Gastroesophageal sphincter (tissue), 4 donors: ENCODE measurements around the gene PKHD1. TPM values are rescaled to one million over a fixed set of nuclear protein-coding genes. Genes with fewer than 3 reads are reported as not detected.

Source experiments
- ATAC-seq: fragments of 150-250 bp; one replicate; pipeline ENCODE4 v1.9.1; 2016; ENCODE audit warnings: mild to moderate bottlenecking, moderate library complexity
- H3K27ac ChIP-seq, 4 donors: fragments of 200-600 bp; sonication (generic) in 3 of 4; 1 replicate in 3 of 4; 2 replicates in 1 of 4; pipeline ENCODE4 v1.5.1; 2016 to 2019
- H3K27me3 ChIP-seq: fragments of 200-600 bp; sonication (generic); one replicate; pipeline ENCODE4 v1.5.1; 2019
- H3K36me3 ChIP-seq, 2 donors: fragments of 200-600 bp; sonication (generic); one replicate each; pipeline ENCODE4 v1.5.1; 2019; ENCODE audit warnings: control low read depth in 1 of 2
- H3K4me1 ChIP-seq, 3 donors: fragments of 200-600 bp; sonication (generic); 1 replicate in 2 of 3; 2 replicates in 1 of 3; pipeline ENCODE4 v1.5.1; 2016 to 2019; ENCODE audit warnings: control low read depth in 2 of 3
- H3K4me3 ChIP-seq, 2 donors: fragments of 200-600 bp; sonication (generic); one replicate each; pipeline ENCODE4 v1.5.1; 2019; ENCODE audit warnings: mild to moderate bottlenecking in 1 of 2, moderate library complexity in 1 of 2
- H3K9me3 ChIP-seq, 3 donors: fragments of 200-600 bp; sonication (generic); one replicate each; pipeline ENCODE4 v1.5.1; 2017 to 2019; ENCODE audit warnings: control low read depth in 2 of 3
- EP300 ChIP-seq: sonication (generic); formaldehyde crosslinking; IDR thresholded peaks from one replicate; pipeline ENCODE4 v1.6.1; 2017; ENCODE audit warnings: antibody characterized with exemption, mild to moderate bottlenecking
- POLR2A ChIP-seq, 2 donors: fragments of 450-650 bp; IDR thresholded peaks; one replicate each; pipeline ENCODE4 v1.6.1; 2017; ENCODE audit warnings: antibody characterized with exemption in 2 of 2, mild to moderate bottlenecking in 2 of 2, moderate library complexity in 1 of 2
- POLR2AphosphoS5 ChIP-seq: sonication (generic); formaldehyde crosslinking; IDR thresholded peaks from one replicate; pipeline ENCODE4 v1.6.1; 2017; ENCODE audit warnings: antibody characterized with exemption
- WGBS, 2 donors: methylation state at CpG; one replicate each; pipeline ENCODE4 v1.1.5; 2018; ENCODE audit warnings: low coverage in 1 of 2; 5-methylcytosine and 5-hydroxymethylcytosine counted together
- total RNA-seq, 4 donors: library from RNA; depleted of rRNA; stranded (reverse); fragments of >200 nt; gene quantifications; one replicate each; pipeline ENCODE4 v1.1.0, GENCODE V29; 2016
- TF ChIP-seq, protein P1 (sequence below), 4 experiments: fragments of 200-600 bp in 2 of 4; fragments of 450-650 bp in 2 of 4; sonication (generic) in 1 of 4; IDR thresholded peaks; one replicate each; pipeline ENCODE4 v1.5.1; 2017 to 2019; ENCODE audit warnings: antibody characterized with exemption in 4 of 4, mild to moderate bottlenecking in 2 of 4, moderate library complexity in 2 of 4

PKHD1 gene
- total RNA-seq, 4 donors from 2014 or later = under 0.01 TPM; not detected in 3

DNA sequence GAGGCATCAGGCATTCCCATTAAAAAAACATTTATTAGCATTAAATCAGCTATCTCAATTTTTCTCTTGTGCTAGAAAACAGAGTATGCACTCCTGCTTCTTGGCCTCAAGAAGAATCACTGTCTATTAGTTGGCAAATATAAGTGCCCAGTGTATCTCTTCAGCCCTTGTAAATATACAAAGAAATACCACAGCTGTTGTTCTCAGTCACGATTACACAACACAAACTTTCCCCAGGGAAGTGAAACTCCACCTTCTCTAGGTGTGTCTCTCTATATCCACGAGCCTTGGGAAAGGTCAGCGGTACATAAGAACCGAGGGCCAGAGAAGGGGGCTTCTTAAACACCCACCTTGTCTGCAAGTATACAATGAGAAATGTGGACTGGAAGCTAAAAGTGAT is 194.7 kb downstream of the PKHD1 start:
- TF ChIP-seq EP300 = no peak
- no peak for TF ChIP-seq POLR2AphosphoS5
- TF ChIP-seq, protein P1, sequence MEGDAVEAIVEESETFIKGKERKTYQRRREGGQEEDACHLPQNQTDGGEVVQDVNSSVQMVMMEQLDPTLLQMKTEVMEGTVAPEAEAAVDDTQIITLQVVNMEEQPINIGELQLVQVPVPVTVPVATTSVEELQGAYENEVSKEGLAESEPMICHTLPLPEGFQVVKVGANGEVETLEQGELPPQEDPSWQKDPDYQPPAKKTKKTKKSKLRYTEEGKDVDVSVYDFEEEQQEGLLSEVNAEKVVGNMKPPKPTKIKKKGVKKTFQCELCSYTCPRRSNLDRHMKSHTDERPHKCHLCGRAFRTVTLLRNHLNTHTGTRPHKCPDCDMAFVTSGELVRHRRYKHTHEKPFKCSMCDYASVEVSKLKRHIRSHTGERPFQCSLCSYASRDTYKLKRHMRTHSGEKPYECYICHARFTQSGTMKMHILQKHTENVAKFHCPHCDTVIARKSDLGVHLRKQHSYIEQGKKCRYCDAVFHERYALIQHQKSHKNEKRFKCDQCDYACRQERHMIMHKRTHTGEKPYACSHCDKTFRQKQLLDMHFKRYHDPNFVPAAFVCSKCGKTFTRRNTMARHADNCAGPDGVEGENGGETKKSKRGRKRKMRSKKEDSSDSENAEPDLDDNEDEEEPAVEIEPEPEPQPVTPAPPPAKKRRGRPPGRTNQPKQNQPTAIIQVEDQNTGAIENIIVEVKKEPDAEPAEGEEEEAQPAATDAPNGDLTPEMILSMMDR (IDR thresholded peaks at IDR 0.05) = no peak
- no peak for TF ChIP-seq POLR2A (IDR thresholded peaks at IDR 0.05)
- Histone ChIP-seq H3K27ac (no peak overlapping the region), H3K4me1 (no peaks in the 10 kb centered on the region), H3K4me3 (no peak overlapping the region), H3K9me3 (no peaks in the 10 kb centered on the region), H3K27me3 (no peaks in the 10 kb centered on the region), H3K36me3 (no peaks in the 10 kb centered on the region)
- ATAC-seq = no peak
- WGBS, 2 donors = 57 to 67% methylated on average over 2 to 4 of the region's 4 CpGs

DNA sequence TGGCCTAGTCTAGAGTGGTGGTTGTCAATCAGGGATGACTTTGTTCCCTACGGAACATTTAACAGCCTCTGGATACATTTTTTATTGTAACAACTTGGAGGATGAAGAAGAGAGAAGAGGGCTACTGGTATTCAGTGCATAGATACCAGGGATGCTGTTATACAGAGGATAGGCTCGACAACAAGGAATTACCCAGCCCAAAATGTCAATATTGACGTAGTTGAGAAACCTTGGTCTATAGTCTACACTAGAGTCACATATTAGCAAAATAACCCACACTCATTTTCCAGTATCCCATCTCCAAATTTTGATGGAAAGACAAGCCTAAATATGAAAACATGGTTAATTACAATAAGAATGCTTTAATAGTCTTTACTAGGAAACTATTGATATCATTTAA is 195.1 kb downstream of the PKHD1 start:
- Histone ChIP-seq H3K4me3 (no peak overlapping the region), H3K27ac (no peak overlapping the region), H3K36me3 (no peaks in the 10 kb centered on the region), H3K4me1 (no peaks in the 10 kb centered on the region), H3K9me3 (no peaks in the 10 kb centered on the region), H3K27me3 (no peaks in the 10 kb centered on the region)
- TF ChIP-seq, protein P1 (IDR thresholded peaks at IDR 0.05) = no peak
- no peak for TF ChIP-seq POLR2AphosphoS5
- no peak for TF ChIP-seq EP300
- TF ChIP-seq POLR2A (IDR thresholded peaks at IDR 0.05) = no peak
- ATAC-seq = no peak
- WGBS, 2 donors = 83 to 95% methylated on average over 3 of the region's 3 CpGs

DNA sequence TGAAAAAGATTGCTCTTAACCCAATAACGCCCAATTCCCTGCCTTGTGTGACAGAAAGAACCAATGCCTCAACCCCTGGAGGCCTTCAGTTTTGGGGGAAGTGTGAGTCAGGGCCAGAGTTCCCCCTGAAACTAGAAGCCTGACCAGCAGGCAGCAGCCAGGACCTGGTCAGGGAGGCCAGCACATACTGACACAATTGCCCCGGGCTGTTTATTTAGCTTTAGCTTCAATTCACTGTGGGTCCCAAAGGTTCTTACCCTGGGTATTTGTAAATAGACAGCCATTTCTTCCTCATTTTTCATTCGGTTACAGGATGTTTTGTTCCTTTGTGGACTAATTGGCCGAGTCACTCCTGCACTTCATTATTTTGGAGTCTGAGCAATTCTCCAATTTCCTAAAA is 195.6 kb downstream of the PKHD1 start:
- H3K27me3 ChIP-seq = no peaks in the 10 kb centered on the region
- no peak for ATAC-seq
- no peaks in the 10 kb centered on the region for H3K4me1 ChIP-seq
- TF ChIP-seq EP300 (no peak), POLR2A (IDR thresholded peaks at IDR 0.05) (no peak), POLR2AphosphoS5 (no peak)
- TF ChIP-seq, protein P1 (IDR thresholded peaks at IDR 0.05) = no peak
- H3K36me3 ChIP-seq = no peaks in the 10 kb centered on the region
- 57% methylated on average over 4 of the region's 4 CpGs; no CpG with 5 or more reads in 1 of the 2 donors for WGBS, 2 donors
- H3K4me3 ChIP-seq = no peak overlapping the region
- H3K9me3 ChIP-seq = no peaks in the 10 kb centered on the region
- H3K27ac ChIP-seq = no peak overlapping the region

DNA sequence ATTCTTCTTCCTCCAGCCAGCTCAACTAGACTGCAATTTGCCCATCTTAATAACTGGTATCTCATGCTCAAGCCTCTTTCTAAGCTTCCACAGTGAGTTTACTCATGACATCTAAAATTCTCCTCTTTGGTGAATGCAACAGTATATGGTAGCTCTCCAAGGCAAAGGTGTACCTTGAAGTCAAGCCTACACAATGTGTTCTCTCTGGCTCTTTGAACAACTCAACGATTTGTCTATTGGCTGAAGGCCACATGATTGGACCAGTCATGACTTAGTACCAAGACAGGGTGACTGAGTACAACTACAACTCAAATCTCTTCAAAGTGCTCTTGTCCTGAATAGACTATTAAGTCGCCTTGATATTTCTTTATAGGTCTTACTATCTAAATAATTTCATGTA is 199.6 kb downstream of the PKHD1 start:
- H3K4me3 ChIP-seq = no peak overlapping the region
- H3K4me1 ChIP-seq = no peaks in the 10 kb centered on the region
- H3K9me3 ChIP-seq = no peaks in the 10 kb centered on the region
- H3K27ac ChIP-seq = no peak overlapping the region
- TF ChIP-seq, protein P1 (IDR thresholded peaks at IDR 0.05) = no peak
- TF ChIP-seq EP300 = no peak
- TF ChIP-seq POLR2A (IDR thresholded peaks at IDR 0.05) = no peak
- TF ChIP-seq POLR2AphosphoS5 = no peak
- H3K27me3 ChIP-seq = no peaks in the 10 kb centered on the region
- H3K36me3 ChIP-seq = no peaks in the 10 kb centered on the region
- WGBS, 2 donors = 27 to 58% methylated on average over 2 of the region's 2 CpGs
- ATAC-seq = no peak

DNA sequence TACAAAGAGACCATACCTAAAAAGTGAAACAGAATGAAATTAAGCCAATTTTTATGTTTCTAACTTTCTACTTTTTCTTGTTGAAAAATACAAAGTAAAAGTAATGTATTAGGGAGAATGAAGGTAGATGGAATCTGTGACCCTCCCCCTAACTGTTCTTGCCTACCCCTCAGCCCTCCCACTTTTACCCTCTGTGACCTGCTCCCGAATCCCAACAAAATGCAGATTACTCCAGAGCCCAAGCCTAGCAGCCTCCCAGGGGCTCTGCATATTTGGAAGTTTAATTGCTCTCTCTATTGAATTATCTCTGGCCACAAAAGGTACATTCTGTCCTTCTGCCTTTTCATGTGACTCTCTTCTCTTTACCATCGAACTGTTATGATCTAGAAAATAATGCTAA is 201.5 kb downstream of the PKHD1 start:
- no peak overlapping the region for H3K4me3 ChIP-seq
- ATAC-seq = no peak
- TF ChIP-seq POLR2A (IDR thresholded peaks at IDR 0.05) (no peak), POLR2AphosphoS5 (no peak), EP300 (no peak)
- H3K9me3 ChIP-seq = no peaks in the 10 kb centered on the region
- H3K4me1 ChIP-seq = no peaks in the 10 kb centered on the region
- H3K27ac ChIP-seq = no peak overlapping the region
- no peaks in the 10 kb centered on the region for H3K27me3 ChIP-seq
- whole genome bisulfite sequencing, 2 donors = 32 to 53% methylated on average over 2 of the region's 2 CpGs
- no peaks in the 10 kb centered on the region for H3K36me3 ChIP-seq
